WTC11 (cell line): Measurements from ENCODE around the gene MRPL51. TPM values are rescaled to one million over a fixed set of nuclear protein-coding genes. Genes with fewer than 3 reads are reported as not detected.

Experiments
- ATAC-seq: fragments of 200-7000 bp; cut with Tn5 transposase; 2 replicates; pipeline ENCODE4 v1.10.0; 2021; ENCODE audit warnings: mild to moderate bottlenecking, moderate library complexity
- CTCF ChIA-PET: fragments of 300-600 bp; sonication (Branson Sonifier 250); formaldehyde crosslinking; loops from one replicate; lab custom pipeline; 2021; ENCODE audit warnings: antibody characterized with exemption; lab: Charles Lee
- POLR2A ChIA-PET: fragments of 350-600 bp; sonication (Branson Sonifier 250); formaldehyde crosslinking; loops from one replicate; lab custom pipeline; 2021; ENCODE audit warnings: antibody characterized with exemption; lab: Charles Lee
- DNase-seq: peaks from one replicate; pipeline ENCODE4 v3.0.0; 2021; ENCODE audit warnings: low spot score
- H3K27ac Mint-ChIP-seq: 2 replicates; pipeline ENCODE4 v1.8.0; 2021; ENCODE audit warnings: mixed read lengths
- H3K27me3 Mint-ChIP-seq: 2 replicates; pipeline ENCODE4 v1.8.0; 2021; ENCODE audit warnings: low read depth, mild to moderate bottlenecking, moderate library complexity, mixed read lengths
- H3K36me3 Mint-ChIP-seq: 2 replicates; pipeline ENCODE4 v1.8.0; 2021; ENCODE audit warnings: mixed read lengths
- H3K4me1 Mint-ChIP-seq: 2 replicates; pipeline ENCODE4 v1.8.0; 2022; ENCODE audit warnings: mixed read lengths
- H3K4me3 Mint-ChIP-seq: 2 replicates; pipeline ENCODE4 v1.8.0; 2021; ENCODE audit warnings: mild to moderate bottlenecking, moderate library complexity, mixed read lengths
- H3K9me3 Mint-ChIP-seq: 2 replicates; pipeline ENCODE4 v1.8.0; 2021; ENCODE audit warnings: mixed read lengths
- CBFB ChIP-seq: sonication (generic); formaldehyde crosslinking; IDR thresholded peaks from 2 replicates; pipeline ENCODE4 v1.8.1; 2022; ENCODE audit warnings: mild to moderate bottlenecking, low read depth, missing genetic modification reagents
- CREB1 ChIP-seq: sonication (generic); formaldehyde crosslinking; IDR thresholded peaks from 2 replicates; pipeline ENCODE4 v1.8.0; 2023; ENCODE audit warnings: mild to moderate bottlenecking, missing genetic modification reagents
- JAZF1 ChIP-seq: fragments of 250-450 bp; sonication (Bioruptor Pico); IDR thresholded peaks from 2 replicates; pipeline ENCODE4 v1.9.0; 2021; ENCODE audit warnings: moderate library complexity, mild to moderate bottlenecking, inconsistent platforms
- JUN ChIP-seq: sonication (generic); formaldehyde crosslinking; IDR thresholded peaks from 2 replicates; pipeline ENCODE4 v1.8.0; 2023; ENCODE audit warnings: mild to moderate bottlenecking, missing genetic modification reagents
- NFATC4 ChIP-seq: fragments of 250-450 bp; sonication (Bioruptor Pico); IDR thresholded peaks from 2 replicates; pipeline ENCODE4 v1.9.0; 2021; ENCODE audit warnings: mild to moderate bottlenecking
- NFYB ChIP-seq: sonication (generic); formaldehyde crosslinking; conservative IDR thresholded peaks from 2 replicates; pipeline ENCODE4 v1.8.0; 2022; ENCODE audit warnings: low read depth, missing genetic modification reagents
- NR2C2 ChIP-seq: sonication (generic); formaldehyde crosslinking; IDR thresholded peaks from 2 replicates; pipeline ENCODE4 v1.8.0; 2022; ENCODE audit warnings: mild to moderate bottlenecking, missing genetic modification reagents
- OVOL2 ChIP-seq: fragments of 250-450 bp; sonication (Bioruptor Pico); IDR thresholded peaks from 2 replicates; pipeline ENCODE4 v1.9.0; 2021; ENCODE audit warnings: mild to moderate bottlenecking, borderline replicate concordance
- SMAD3 ChIP-seq: sonication (generic); formaldehyde crosslinking; IDR thresholded peaks from 2 replicates; pipeline ENCODE4 v1.8.0; 2022; ENCODE audit warnings: missing genetic modification reagents, mild to moderate bottlenecking, borderline replicate concordance
- SP1 ChIP-seq: sonication (generic); formaldehyde crosslinking; conservative IDR thresholded peaks from 2 replicates; pipeline ENCODE4 v1.8.1; 2022; ENCODE audit warnings: missing genetic modification reagents
- ZNF138 ChIP-seq: sonication (generic); formaldehyde crosslinking; conservative IDR thresholded peaks from 2 replicates; pipeline ENCODE4 v1.8.1; 2022; ENCODE audit warnings: mild to moderate bottlenecking, moderate library complexity, missing genetic modification reagents
- ZNF232 ChIP-seq: sonication (generic); formaldehyde crosslinking; IDR thresholded peaks from 2 replicates; pipeline ENCODE4 v1.8.0; 2022; ENCODE audit warnings: mild to moderate bottlenecking, missing genetic modification reagents
- ZNF263 ChIP-seq: sonication (generic); formaldehyde crosslinking; IDR thresholded peaks from 2 replicates; pipeline ENCODE4 v1.8.1; 2022; ENCODE audit warnings: low read depth, mild to moderate bottlenecking, moderate library complexity, missing genetic modification reagents
- ZNF671 ChIP-seq: fragments of 250-450 bp; sonication (Bioruptor Pico); IDR thresholded peaks from 2 replicates; pipeline ENCODE4 v1.8.0; 2021; ENCODE audit warnings: mild to moderate bottlenecking
- total RNA-seq: library from RNA; stranded (reverse); gene quantifications from 3 replicates; pipeline ENCODE4 v1.2.3, GENCODE V29; 2021
- TF ChIP-seq, protein P1 (sequence below): sonication (generic); formaldehyde crosslinking; IDR thresholded peaks from 2 replicates; pipeline ENCODE4 v1.8.1; 2022; ENCODE audit warnings: missing genetic modification reagents, borderline replicate concordance
- TF ChIP-seq, protein P2 (sequence below): fragments of 250-450 bp; sonication (Bioruptor Pico); IDR thresholded peaks from 2 replicates; pipeline ENCODE4 v1.9.0; 2021; ENCODE audit warnings: moderate library complexity, mild to moderate bottlenecking, inconsistent platforms, borderline replicate concordance
- TF ChIP-seq, protein P3 (sequence below): sonication (generic); formaldehyde crosslinking; IDR thresholded peaks from 2 replicates; pipeline ENCODE4 v1.8.1; 2022; ENCODE audit warnings: low read depth, missing genetic modification reagents, borderline replicate concordance
- TF ChIP-seq, protein P4 (sequence below): sonication (generic); formaldehyde crosslinking; IDR thresholded peaks from 2 replicates; pipeline ENCODE4 v1.8.1; 2023; ENCODE audit warnings: mild to moderate bottlenecking, missing genetic modification reagents, moderate library complexity
- TF ChIP-seq, protein P5 (sequence below): fragments of 250-450 bp; sonication (Bioruptor Pico); IDR thresholded peaks from 2 replicates; pipeline ENCODE4 v1.8.0; 2021; ENCODE audit warnings: mild to moderate bottlenecking
- TF ChIP-seq, protein P6 (sequence below): sonication (generic); formaldehyde crosslinking; IDR thresholded peaks from 2 replicates; pipeline ENCODE4 v1.8.1; 2023; ENCODE audit warnings: mild to moderate bottlenecking, moderate library complexity, missing genetic modification reagents
- TF ChIP-seq, protein P7 (sequence below): fragments of 250-450 bp; sonication (Bioruptor Pico); IDR thresholded peaks from 2 replicates; pipeline ENCODE4 v1.9.0; 2021; ENCODE audit warnings: mild to moderate bottlenecking, borderline replicate concordance

MRPL51 gene
- total RNA-seq, 1 experiment from 2014 or later, result 290 TPM

DNA sequence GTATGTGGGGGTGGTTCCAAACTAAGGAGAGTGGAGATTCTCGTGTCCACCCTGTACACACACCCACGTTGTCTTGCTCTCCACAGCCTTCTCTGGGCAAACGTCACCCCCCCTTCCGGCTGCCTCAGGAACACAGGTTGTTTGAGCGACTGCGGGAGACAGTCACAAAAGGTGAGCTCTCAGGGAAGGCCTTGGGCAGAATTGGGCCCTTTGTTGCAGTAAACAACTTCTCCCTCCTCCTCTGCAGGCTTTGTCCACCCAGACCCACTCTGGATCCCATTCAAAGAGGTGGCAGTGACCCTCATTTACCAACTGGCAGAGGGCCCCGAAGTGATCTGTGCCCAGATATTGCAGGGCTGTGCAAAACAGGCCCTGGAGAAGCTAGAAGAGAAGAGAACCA lies 33.1 kb upstream of the MRPL51 start:
- DNase-seq (no peak), ATAC-seq (no peak)
- Mint-ChIP-seq H3K27me3 (no peaks in the 10 kb centered on the region), H3K27ac (no peak overlapping the region), H3K36me3 (peaks cover 95% of the 10 kb centered on the region), H3K9me3 (no peaks in the 10 kb centered on the region), H3K4me1 (peaks cover 5% of the 10 kb centered on the region), H3K4me3 (no peak overlapping the region)
- ChIA-PET POLR2A (no interaction called here), CTCF (interaction anchor here (2.0 kb wide), 1 partner anchor 11 kb away, joined by 6 read pairs; no protein-coding TSS in a partner anchor)
- TF ChIP-seq SP1 (CRISPR knock-in tag), result no peak
- no peak for TF ChIP-seq CBFB
- TF ChIP-seq, protein P1, sequence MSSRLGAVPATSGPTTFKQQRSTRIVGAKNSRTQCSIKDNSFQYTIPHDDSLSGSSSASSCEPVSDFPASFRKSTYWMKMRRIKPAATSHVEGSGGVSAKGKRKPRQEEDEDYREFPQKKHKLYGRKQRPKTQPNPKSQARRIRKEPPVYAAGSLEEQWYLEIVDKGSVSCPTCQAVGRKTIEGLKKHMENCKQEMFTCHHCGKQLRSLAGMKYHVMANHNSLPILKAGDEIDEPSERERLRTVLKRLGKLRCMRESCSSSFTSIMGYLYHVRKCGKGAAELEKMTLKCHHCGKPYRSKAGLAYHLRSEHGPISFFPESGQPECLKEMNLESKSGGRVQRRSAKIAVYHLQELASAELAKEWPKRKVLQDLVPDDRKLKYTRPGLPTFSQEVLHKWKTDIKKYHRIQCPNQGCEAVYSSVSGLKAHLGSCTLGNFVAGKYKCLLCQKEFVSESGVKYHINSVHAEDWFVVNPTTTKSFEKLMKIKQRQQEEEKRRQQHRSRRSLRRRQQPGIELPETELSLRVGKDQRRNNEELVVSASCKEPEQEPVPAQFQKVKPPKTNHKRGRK (CRISPR knock-in tag), result no peak
- TF ChIP-seq, protein P2, sequence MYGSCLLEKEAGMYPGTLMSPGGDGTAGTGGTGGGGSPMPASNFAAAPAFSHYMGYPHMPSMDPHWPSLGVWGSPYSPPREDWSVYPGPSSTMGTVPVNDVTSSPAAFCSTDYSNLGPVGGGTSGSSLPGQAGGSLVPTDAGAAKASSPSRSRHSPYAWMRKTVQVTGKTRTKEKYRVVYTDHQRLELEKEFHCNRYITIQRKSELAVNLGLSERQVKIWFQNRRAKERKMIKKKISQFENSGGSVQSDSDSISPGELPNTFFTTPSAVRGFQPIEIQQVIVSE, result no peak
- TF ChIP-seq OVOL2 (CRISPR knock-in tag), result no peak
- TF ChIP-seq NR2C2, result no peak
- TF ChIP-seq CREB1 (CRISPR knock-in tag), result no peak
- no peak for TF ChIP-seq ZNF671 (CRISPR knock-in tag)
- TF ChIP-seq, protein P3, sequence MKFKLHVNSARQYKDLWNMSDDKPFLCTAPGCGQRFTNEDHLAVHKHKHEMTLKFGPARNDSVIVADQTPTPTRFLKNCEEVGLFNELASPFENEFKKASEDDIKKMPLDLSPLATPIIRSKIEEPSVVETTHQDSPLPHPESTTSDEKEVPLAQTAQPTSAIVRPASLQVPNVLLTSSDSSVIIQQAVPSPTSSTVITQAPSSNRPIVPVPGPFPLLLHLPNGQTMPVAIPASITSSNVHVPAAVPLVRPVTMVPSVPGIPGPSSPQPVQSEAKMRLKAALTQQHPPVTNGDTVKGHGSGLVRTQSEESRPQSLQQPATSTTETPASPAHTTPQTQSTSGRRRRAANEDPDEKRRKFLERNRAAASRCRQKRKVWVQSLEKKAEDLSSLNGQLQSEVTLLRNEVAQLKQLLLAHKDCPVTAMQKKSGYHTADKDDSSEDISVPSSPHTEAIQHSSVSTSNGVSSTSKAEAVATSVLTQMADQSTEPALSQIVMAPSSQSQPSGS (CRISPR knock-in tag), result no peak
- no peak for TF ChIP-seq SMAD3 (CRISPR knock-in tag)
- no peak for TF ChIP-seq ZNF138
- no peak for TF ChIP-seq NFATC4 (CRISPR knock-in tag)
- TF ChIP-seq NFYB, result no peak
- TF ChIP-seq, protein P4, sequence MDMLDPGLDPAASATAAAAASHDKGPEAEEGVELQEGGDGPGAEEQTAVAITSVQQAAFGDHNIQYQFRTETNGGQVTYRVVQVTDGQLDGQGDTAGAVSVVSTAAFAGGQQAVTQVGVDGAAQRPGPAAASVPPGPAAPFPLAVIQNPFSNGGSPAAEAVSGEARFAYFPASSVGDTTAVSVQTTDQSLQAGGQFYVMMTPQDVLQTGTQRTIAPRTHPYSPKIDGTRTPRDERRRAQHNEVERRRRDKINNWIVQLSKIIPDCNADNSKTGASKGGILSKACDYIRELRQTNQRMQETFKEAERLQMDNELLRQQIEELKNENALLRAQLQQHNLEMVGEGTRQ (CRISPR knock-in tag), result no peak
- no peak for TF ChIP-seq ZNF232
- no peak for TF ChIP-seq JAZF1 (CRISPR knock-in tag)
- TF ChIP-seq, protein P5, sequence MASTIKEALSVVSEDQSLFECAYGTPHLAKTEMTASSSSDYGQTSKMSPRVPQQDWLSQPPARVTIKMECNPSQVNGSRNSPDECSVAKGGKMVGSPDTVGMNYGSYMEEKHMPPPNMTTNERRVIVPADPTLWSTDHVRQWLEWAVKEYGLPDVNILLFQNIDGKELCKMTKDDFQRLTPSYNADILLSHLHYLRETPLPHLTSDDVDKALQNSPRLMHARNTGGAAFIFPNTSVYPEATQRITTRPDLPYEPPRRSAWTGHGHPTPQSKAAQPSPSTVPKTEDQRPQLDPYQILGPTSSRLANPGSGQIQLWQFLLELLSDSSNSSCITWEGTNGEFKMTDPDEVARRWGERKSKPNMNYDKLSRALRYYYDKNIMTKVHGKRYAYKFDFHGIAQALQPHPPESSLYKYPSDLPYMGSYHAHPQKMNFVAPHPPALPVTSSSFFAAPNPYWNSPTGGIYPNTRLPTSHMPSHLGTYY (CRISPR knock-in tag), result no peak
- TF ChIP-seq, protein P6, sequence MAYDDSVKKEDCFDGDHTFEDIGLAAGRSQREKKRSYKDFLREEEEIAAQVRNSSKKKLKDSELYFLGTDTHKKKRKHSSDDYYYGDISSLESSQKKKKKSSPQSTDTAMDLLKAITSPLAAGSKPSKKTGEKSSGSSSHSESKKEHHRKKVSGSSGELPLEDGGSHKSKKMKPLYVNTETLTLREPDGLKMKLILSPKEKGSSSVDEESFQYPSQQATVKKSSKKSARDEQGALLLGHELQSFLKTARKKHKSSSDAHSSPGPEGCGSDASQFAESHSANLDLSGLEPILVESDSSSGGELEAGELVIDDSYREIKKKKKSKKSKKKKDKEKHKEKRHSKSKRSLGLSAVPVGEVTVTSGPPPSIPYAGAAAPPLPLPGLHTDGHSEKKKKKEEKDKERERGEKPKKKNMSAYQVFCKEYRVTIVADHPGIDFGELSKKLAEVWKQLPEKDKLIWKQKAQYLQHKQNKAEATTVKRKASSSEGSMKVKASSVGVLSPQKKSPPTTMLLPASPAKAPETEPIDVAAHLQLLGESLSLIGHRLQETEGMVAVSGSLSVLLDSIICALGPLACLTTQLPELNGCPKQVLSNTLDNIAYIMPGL (CRISPR knock-in tag), result no peak
- TF ChIP-seq JUN (CRISPR knock-in tag), result no peak

DNA sequence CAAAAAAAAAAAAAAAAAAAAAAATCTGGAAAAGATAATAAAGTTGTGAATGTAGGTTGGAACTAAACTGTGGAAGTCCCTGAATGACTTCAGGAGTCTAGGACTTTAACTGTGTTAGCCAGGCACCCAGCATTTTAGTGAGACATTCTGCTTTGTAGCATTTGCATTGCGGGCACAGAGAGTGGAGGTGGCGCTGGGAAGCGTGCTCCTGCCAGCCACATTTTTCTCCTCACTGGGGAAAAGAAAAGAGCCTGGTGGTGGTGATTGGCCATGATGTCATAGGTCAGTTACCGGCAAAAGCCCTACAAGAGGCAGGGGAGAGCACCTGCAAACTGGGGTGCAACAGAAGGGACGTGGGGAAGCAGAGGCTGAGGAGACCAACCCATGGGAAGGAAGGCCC lies 31.6 kb upstream of the MRPL51 start:
- H3K4me1 Mint-ChIP-seq, result no peaks in the 10 kb centered on the region
- ChIA-PET CTCF (no interaction called here), POLR2A (no interaction called here)
- H3K4me3 Mint-ChIP-seq, result no peak overlapping the region
- no peaks in the 10 kb centered on the region for H3K27me3 Mint-ChIP-seq
- no peaks in the 10 kb centered on the region for H3K9me3 Mint-ChIP-seq
- ATAC-seq (no peak), DNase-seq (no peak)
- no peak overlapping the region for H3K27ac Mint-ChIP-seq
- H3K36me3 Mint-ChIP-seq, result peaks cover 91% of the 10 kb centered on the region
- TF ChIP-seq, protein P7, sequence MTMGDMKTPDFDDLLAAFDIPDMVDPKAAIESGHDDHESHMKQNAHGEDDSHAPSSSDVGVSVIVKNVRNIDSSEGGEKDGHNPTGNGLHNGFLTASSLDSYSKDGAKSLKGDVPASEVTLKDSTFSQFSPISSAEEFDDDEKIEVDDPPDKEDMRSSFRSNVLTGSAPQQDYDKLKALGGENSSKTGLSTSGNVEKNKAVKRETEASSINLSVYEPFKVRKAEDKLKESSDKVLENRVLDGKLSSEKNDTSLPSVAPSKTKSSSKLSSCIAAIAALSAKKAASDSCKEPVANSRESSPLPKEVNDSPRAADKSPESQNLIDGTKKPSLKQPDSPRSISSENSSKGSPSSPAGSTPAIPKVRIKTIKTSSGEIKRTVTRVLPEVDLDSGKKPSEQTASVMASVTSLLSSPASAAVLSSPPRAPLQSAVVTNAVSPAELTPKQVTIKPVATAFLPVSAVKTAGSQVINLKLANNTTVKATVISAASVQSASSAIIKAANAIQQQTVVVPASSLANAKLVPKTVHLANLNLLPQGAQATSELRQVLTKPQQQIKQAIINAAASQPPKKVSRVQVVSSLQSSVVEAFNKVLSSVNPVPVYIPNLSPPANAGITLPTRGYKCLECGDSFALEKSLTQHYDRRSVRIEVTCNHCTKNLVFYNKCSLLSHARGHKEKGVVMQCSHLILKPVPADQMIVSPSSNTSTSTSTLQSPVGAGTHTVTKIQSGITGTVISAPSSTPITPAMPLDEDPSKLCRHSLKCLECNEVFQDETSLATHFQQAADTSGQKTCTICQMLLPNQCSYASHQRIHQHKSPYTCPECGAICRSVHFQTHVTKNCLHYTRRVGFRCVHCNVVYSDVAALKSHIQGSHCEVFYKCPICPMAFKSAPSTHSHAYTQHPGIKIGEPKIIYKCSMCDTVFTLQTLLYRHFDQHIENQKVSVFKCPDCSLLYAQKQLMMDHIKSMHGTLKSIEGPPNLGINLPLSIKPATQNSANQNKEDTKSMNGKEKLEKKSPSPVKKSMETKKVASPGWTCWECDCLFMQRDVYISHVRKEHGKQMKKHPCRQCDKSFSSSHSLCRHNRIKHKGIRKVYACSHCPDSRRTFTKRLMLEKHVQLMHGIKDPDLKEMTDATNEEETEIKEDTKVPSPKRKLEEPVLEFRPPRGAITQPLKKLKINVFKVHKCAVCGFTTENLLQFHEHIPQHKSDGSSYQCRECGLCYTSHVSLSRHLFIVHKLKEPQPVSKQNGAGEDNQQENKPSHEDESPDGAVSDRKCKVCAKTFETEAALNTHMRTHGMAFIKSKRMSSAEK (CRISPR knock-in tag), result no peak
- no peak for TF ChIP-seq ZNF263 (CRISPR knock-in tag)
